GM21381 (cell line): Measurements from ENCODE around the gene ZSCAN4.

Experiments used
- ATAC-seq: cut with Tn5 transposase; IDR thresholded peaks from one replicate; pipeline ENCODE4 v1.9.1; 2021; ENCODE audit warnings: mild to moderate bottlenecking, moderate library complexity; ENCODE audit not compliant: unreplicated experiment

ZSCAN4 gene

DNA sequence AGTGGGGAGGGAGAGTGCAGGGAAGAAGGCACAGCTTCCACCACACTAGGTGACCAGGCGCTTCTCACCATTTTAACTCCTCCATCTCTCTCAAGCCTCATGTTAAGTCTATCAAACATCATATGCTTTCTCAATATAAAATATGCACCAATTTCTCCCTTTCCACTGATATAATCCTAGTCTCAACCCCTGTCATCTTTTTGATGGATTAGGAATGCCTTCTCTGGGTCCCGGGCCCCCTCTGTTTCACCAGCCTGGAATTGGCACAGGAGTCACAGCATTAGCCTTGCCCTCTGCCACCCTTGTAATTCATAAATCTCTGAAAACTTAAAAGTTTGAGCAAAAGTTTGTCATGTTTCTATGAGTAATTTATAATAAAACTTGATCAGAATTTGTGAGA is at the start of gene ZSCAN4:
Gene ZSCAN4, plus strand, starts transcription at position 301 of the 400 bp plus-strand sequence. CDS start 7,211 bp downstream, outside the sequence.
- no peak for ATAC-seq

DNA sequence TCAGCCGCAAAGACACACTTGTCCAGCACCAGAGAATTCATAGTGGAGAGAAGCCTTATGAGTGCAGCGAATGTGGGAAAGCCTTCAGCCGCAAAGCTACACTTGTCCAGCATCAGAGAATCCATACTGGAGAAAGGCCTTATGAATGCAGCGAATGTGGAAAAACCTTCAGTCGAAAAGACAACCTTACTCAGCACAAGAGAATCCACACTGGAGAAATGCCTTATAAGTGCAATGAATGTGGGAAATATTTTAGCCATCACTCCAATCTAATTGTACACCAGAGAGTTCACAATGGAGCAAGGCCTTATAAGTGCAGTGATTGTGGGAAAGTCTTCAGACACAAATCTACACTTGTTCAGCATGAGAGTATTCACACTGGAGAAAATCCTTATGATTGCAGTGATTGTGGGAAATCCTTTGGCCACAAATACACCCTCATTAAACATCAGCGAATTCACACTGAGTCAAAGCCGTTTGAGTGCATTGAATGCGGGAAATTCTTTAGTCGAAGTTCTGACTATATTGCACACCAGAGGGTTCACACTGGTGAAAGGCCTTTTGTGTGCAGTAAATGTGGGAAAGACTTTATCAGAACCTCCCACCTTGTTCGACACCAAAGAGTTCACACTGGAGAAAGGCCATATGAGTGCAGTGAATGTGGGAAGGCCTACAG is 47.9 kb upstream of the ZSCAN4 start:
- ATAC-seq = no peak

DNA sequence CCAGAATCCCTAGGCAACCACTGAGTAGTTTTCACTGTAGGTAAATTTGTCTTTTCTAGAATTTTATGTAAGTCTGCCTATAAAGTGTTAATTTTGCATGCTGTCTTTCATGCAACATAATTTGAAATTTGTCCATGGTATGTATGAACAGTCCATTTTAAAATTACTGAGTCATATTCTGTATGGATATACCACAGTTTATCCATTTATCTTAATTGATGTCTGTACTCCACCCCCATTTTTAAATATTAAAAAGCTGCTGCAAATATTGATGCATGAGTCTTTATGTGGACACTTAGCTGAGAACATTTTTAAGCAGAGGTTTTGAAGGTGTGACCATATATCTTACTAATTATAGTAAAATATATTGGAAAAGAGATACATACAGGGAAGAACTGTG is 45.6 kb upstream of the ZSCAN4 start:
- no peak for ATAC-seq

DNA sequence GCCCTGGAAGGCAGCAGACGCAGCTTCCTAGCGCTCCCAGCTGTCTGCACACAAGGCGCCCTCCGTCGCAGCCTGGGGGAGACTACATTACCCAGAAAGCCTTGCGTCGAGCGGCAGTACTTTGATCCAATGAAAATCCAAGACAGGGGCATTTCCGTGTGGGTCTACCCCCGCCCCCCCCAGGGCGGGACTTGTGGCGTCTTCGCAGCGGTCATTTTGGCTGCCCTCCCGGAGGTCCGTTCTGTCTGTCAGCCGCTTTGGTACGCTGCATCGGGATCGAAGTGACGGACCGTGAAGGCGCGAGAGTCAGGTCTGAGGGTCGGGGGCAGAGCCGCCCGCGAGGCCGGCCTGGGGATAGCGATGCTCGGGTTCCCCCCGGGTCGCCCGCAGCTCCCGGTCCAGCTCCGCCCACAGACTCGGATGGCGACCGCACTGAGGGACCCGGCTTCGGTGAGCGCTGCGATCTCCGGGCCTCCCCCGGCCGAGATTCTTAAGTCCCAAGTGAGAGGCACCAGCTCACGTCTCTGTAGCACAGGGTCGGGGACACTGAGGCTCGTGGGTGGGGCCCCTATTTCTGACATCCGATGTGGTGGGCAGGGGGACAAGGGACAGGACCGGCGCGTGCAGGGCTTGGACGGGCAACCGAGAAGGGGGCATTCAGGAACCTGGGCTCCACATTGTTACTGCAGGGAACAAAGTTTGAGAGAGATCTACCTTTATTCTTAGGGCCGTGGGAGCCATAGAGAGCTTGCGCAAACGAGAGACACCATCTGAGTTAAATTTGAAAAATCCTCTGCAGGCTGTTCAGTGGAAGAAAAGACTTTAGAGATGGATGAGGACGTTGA is 35.5 kb upstream of the ZSCAN4 start, which contains the start of gene ZNF211:
Gene ZNF211, plus strand, starts transcription at position 182 of the 845 bp plus-strand sequence. Its CDS starts 179 bp downstream, at position 361.
- ATAC-seq = peak; percentile 90

DNA sequence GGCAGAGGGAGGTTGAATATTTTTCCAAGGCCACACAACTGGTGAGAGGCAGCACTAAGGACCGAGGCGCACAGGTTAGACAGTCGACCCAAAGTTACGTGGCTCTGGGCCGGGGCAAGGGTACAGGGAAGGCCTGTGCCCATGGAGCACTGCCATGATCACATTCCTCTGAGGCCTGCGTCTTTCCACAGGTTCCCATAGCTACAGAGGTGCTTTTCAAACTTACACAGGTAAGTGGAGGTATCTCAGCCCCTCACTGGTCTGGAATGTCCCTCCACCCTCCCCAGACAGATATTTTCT is 35.0 kb upstream of the ZSCAN4 start:
- no peak for ATAC-seq

DNA sequence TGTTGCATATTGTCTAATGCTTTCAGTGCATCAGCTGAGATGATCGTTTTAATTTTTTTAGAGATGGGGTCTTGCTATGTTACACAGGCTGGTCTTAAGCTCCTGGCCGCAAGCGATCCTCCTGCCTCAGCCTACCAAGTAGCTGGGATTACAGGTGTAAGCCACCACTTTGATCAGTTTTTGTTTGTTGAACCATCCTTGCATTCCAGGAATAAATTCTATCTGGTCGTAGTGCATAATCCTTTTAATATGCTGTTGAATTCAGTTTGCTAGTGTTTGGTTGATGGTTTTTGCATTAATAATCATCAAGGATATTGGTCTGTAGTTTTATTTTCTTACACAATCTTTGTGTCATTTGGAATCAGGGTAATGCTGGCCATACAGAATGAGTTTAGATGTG is 31.4 kb upstream of the ZSCAN4 start:
- ATAC-seq = no peak

DNA sequence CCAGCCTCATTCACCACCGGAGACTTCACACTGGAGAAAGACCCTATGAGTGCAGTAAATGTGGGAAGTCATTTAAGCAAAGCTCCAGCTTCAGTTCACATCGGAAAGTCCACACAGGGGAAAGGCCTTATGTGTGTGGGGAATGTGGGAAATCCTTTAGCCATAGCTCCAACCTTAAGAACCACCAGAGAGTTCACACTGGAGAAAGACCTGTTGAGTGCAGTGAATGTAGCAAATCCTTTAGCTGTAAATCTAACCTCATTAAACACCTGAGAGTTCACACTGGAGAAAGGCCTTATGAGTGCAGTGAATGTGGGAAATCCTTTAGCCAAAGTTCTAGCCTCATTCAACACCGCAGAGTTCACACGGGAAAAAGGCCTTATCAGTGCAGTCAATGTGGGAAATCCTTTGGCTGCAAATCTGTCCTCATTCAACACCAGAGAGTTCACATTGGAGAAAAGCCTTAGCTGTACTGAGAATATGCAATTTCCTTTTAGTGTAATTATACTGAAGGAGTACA is 27.0 kb upstream of the ZSCAN4 start:
- ATAC-seq = no peak

GRCh38 chr19:57642396-57643046 is 26.2 kb upstream of the ZSCAN4 start:
- ATAC-seq = no peak

DNA sequence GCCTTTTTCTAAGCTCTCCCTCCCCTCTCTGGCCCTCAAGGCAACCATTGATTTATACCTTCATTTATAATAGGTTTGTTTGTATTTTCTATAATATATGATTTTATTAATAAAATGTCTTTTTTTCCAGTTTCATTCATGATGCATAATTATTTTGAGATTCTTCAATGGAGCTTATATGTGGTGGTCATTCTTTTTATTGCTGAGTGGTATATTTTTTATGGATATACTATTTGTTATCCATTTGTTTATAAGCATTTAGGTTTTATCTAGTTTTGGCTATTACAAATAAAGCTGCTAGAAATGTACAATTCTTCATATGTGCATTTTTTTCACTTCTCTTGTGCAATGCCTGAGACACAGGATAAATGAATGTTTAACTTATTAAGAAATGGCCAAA is 25.0 kb upstream of the ZSCAN4 start:
- ATAC-seq = no peak

DNA sequence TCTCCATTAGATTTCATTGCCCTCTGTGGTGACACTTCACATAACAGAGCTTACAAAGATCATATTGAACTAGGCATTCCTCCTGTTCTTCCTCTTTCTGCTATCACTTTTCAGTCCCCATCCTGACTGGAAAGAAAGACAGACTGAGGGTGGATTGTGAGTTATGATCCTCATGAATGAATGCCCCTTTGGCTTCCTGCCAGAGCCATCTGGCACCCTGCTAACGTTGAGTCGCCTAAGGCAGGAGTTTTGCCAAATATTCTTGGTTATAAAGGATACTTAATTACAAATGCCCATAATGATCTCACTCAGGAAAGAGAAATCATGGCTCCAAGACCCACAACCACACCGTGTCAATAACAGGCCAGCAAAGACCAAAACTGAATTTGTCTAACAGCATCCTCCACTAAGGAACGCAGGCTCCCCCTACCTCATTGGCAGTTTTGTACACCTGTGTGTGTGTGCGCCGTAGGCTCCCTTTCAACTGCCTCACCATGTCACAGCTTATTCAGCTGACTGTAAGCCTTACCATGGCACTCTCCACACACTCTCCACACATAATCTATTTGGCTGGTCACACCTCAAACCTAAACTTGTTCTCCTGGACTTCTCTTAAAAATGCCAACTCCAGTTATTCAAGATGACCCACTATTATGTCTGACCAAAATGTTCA is 20.3 kb upstream of the ZSCAN4 start:
- no peak for ATAC-seq

- ATAC-seq = no peak
Measured at GRCh38 chr19:57651654-57651996, 17.1 kb upstream of the ZSCAN4 start.

GRCh38 chr19:57653689-57654088 is 15.0 kb upstream of the ZSCAN4 start:
- no peak for ATAC-seq

DNA sequence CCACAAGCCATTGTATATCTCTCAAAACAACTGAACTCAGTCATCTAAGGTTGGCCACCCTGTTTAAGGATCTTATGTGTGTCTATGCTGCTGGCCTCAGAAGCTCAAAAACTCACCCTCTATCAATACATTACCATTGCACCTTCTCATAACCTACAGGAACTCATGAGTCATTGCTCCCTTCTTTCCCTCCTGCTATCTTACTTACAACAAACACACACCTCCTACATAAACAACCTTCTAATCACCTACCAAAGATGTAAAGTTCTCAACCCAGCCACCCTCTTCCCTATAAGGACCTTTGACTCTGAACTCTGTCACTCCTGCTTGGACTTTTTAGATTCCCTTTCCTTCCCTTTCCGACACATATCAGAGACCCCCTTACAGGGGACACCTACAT is 13.3 kb upstream of the ZSCAN4 start:
- no peak for ATAC-seq

GRCh38 chr19:57656346-57656745 is 12.4 kb upstream of the ZSCAN4 start:
- ATAC-seq = no peak

GRCh38 chr19:57664269-57665127 is 4.2 kb upstream of the ZSCAN4 start:
- no peak for ATAC-seq

DNA sequence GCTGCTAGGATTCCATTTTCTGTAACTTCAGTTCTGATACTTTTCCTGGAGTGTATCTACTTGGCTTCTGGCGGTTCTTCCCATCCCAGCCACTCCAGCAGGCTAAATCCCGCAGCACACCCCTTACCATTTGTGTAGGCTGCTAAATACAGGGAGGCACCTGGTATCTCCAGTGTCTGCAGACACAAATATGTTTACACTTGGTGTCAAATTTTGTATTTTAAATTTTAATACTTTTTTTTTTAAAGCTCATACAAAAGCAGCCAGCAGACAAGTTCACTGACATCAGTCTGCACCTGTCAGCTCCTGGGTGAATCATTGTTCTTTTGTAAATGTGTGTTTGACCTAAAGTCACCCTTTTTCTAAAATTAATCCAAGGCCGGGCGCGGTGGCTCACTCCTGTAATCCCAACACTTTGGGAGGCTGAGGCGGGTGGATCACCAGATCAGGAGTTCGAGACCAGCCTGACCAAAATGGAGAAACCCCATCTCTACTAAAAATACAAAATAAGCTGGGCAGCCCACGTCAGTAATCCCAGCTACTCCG is 3.4 kb upstream of the ZSCAN4 start:
- ATAC-seq = no peak

DNA sequence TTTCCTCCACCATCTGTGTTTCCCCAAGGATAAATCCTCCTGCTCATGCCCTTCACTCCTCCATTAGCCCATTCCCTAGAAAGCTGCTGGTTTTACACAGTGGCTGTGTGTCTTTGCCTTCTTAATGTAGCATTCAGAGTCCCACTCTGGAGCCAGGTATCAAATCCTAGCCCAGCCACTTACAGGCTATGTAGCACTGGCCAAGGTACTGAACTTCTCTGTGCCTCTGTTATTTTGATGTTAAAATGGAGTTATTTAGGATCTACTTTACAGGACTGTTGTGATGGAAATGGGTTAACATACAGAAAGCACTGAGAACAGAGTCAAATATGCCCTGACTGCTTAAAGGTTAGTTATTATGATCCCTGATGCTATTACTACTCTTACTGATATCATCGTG is 1.5 kb upstream of the ZSCAN4 start:
- ATAC-seq = no peak

GRCh38 chr19:57671124-57671895 is 2.6 kb downstream of the ZSCAN4 start:
- ATAC-seq = no peak

DNA sequence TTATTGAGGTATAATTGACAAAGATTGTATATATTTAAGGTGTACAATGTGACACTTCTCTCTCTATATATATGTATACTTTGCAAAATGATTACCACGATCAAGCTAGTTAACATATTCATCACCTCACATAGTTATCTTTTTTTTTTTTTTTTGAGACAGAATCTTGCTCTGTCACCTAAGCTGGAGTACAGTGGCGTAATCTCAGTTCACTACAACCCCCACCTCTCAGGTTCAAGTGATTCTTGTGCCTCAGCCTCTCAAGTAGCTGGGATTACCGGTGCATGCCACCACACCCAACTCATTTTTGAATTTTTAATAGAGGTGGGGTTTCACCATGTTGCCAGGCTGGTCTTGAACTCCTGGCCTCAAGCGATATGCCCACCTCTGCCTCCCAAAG is 3.7 kb downstream of the ZSCAN4 start:
- ATAC-seq = no peak
